Esophagus muscularis mucosa (tissue), 3 donors: Measurements from ENCODE around the gene PARP8.

Experiments
- POLR2A ChIP-seq: fragments of 450-650 bp; IDR thresholded peaks from one replicate; pipeline ENCODE4 v1.6.1; 2017; ENCODE audit warnings: antibody characterized with exemption, moderate library complexity, mild to moderate bottlenecking, low read depth
- POLR2AphosphoS5 ChIP-seq, 2 donors: sonication (generic); formaldehyde crosslinking; IDR thresholded peaks; one replicate each; pipeline ENCODE4 v1.6.1; 2017; ENCODE audit warnings: antibody characterized with exemption in 2 of 2
- TF ChIP-seq, protein P1 (sequence below), 3 experiments: fragments of 200-600 bp in 2 of 3; fragments of 450-650 bp in 1 of 3; sonication (generic) in 2 of 3; IDR thresholded peaks; one replicate each; pipeline ENCODE4 v1.5.1; 2017 to 2019; ENCODE audit warnings: antibody characterized with exemption in 3 of 3, mild to moderate bottlenecking in 2 of 3, moderate library complexity in 1 of 3

DNA sequence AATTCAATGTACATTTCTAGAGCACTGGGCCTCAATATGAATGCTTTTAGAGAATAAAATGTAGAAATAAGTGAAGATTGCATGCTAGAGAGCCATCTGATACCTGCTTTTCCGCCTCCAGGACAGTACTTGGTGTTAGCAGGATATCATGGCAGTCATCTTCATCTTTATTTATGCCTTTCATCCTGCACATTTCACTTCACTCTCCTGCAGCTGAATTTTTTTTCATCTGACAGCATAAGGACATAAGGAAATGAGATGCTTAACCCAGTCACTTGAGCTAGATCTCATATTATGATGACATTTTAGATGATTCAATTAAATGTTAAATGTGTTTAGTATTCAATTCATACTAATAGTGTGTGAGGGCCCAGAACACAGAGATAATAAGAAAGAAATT is 162.6 kb downstream of the PARP8 start:
- TF ChIP-seq, protein P1, sequence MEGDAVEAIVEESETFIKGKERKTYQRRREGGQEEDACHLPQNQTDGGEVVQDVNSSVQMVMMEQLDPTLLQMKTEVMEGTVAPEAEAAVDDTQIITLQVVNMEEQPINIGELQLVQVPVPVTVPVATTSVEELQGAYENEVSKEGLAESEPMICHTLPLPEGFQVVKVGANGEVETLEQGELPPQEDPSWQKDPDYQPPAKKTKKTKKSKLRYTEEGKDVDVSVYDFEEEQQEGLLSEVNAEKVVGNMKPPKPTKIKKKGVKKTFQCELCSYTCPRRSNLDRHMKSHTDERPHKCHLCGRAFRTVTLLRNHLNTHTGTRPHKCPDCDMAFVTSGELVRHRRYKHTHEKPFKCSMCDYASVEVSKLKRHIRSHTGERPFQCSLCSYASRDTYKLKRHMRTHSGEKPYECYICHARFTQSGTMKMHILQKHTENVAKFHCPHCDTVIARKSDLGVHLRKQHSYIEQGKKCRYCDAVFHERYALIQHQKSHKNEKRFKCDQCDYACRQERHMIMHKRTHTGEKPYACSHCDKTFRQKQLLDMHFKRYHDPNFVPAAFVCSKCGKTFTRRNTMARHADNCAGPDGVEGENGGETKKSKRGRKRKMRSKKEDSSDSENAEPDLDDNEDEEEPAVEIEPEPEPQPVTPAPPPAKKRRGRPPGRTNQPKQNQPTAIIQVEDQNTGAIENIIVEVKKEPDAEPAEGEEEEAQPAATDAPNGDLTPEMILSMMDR (IDR thresholded peaks at IDR 0.05) = no peak
- TF ChIP-seq POLR2A (no peak), POLR2AphosphoS5 (IDR thresholded peaks at IDR 0.05) (no peak)
